ENCODE data around the gene MUC20.

- TF ChIP-seq, protein P1, sequence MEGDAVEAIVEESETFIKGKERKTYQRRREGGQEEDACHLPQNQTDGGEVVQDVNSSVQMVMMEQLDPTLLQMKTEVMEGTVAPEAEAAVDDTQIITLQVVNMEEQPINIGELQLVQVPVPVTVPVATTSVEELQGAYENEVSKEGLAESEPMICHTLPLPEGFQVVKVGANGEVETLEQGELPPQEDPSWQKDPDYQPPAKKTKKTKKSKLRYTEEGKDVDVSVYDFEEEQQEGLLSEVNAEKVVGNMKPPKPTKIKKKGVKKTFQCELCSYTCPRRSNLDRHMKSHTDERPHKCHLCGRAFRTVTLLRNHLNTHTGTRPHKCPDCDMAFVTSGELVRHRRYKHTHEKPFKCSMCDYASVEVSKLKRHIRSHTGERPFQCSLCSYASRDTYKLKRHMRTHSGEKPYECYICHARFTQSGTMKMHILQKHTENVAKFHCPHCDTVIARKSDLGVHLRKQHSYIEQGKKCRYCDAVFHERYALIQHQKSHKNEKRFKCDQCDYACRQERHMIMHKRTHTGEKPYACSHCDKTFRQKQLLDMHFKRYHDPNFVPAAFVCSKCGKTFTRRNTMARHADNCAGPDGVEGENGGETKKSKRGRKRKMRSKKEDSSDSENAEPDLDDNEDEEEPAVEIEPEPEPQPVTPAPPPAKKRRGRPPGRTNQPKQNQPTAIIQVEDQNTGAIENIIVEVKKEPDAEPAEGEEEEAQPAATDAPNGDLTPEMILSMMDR (IDR thresholded peaks at IDR 0.05) = no peak
- no peak for TF ChIP-seq POLR2A (IDR thresholded peaks at IDR 0.05)
Measured at GRCh38 chr3:195698647-195699387, 22.0 kb upstream of the MUC20 start.
